Superior temporal gyrus (tissue), 1 donor: ENCODE measurements around the gene BORCS5.

ENCODE experiments used
- DNase-seq: peaks from one replicate; pipeline ENCODE4 v3.0.0-alpha.2; 2016; ENCODE audit errors: extremely low spot score

BORCS5 gene

DNA sequence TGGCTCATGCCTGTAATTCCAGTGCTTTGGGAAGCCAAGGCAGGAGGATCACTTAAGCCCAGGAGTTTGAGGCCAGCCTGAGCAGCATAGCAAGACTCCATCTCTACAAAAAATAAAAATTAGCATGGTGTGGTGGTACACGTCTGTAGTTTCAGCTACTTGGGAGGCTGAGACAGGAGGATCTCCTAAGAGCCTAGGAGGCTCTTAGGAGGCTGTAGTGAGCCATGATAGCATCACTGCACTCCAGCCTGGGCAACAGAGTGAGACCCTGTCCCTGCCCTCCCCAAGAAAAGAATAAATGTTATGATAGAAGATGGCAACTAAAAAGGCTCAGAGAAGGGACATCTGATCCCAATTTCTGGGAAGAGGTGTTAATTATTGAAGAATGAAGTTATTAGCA, 3.6 kb upstream of the BORCS5 start:
- no peak for DNase-seq

DNA sequence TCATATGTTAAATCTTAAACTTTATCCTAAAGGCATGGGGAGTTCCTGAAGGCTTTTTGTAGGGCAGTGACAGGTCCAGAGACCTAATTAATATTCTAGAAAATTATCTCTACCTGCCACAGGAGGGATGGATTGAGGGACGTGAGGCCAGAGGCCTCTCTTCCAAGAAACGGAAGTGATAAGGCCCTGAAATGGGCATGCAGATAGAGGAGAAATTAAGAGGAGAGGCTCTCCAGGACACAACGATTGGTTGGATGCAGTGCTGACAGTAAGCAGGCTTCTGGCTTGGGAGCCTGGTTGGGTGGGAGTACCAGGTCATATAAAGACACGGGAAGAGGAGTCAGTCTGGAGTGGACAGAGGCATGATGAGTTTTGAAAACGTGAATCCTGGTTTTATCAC, 3.1 kb upstream of the BORCS5 start:
- no peak for DNase-seq

DNA sequence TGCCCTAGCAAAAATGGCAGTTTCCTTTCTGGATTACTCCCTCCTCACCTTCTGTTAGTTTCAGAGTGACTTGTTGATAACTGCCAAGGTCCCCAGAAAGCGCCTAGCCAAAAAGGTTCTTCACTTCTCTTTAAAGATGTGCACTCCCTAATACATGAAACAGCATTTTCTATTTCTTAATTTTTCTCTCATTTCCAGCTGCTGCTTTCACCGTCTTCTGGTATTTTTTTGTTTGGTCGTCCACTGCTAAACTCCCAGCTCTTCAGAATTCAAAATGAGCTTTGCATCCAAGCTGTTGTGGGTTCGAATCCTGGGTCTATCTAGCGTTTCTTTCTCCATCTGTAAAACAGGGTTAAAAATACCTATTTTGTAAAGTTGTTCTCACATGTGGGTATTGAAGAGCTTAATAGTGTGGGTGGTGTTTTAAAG, 397 bp upstream of the BORCS5 start:
- no peak for DNase-seq

DNA sequence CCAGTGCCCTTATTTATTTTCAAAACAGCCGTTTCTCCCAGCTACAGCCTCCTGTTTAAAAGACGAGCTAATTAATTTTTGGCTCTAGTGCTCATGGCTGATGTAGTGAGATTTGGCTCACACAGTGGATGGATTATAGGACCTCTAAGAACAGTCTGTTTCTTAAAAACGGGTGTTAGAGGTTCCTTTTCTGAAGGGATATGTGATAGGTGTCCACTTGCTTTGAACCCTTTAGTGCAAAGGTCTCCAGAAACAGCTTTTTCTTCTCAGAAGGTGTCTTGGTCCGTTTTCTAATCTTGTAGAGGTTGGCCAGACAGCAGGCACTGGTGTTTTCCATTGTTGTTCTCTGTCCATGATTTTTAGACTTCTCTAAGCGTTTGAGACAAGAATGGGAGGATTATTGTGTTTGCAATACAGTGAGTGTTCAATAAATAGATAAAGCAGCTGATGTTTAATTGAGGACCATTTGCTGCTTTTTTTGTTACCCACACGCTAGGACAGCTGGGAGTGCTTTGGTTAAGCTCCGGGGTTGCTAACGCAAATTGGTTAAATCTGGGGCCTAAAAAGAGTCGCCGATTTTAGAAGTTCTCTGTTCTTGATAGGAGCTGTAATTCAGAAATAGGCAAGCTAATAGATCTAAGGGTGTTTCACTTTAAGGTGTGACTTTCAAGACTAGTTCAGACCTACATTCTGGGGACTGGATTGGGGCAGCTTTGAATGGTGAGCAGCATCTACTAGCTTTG, 1.0 kb downstream of the BORCS5 start:
- DNase-seq: peak; percentile 82

DNA sequence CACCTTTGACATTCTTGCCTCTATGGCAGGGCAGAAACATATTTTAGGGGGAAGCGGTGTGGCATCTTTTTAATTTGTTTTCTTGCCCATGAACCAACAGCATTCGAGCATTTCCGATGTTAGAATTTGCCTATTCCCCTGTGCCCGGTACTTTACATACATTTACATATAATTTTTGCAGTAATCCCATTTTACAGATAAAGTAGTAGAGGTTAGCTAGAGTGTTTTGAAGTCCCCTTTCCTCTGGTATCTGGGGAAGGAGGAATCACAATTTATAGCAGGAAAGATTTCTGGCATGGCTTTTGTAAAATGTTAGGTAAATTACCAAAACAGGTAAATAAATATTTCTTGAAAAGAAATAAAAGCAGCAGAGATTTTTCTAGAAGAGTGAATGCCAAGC, 1.6 kb downstream of the BORCS5 start:
- DNase-seq: no peak

DNA sequence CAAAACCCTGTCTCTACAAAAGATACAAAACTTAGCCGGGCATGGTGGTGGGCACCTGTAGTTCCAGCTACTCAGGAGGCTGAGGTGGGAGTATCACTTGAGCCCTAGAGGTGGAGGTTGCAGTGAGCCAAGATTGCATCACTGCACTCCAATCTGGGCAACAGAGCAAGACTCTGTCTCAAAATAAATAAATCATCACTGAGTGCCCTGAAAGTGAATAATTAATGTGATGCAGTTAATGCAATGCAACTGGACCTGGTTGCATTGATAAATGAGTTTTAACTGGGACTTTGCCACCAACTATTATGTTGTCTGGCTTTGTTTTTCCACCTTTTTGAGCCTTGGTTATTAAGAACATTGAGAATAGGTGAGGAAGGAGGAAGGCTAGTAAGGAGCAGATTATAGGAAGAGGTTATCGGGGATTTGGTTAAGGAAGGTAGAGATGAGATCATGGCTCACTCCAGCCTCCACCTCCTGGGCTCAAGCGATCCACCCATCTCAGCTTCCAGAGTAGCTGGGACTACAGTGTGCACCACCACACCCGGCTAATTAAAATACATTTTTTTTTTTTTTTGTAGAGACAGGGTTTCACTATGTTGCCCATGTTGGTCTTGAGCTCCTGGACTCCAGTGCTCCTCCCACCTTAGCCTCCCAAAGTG, 8.0 kb downstream of the BORCS5 start:
- no peak for DNase-seq

DNA sequence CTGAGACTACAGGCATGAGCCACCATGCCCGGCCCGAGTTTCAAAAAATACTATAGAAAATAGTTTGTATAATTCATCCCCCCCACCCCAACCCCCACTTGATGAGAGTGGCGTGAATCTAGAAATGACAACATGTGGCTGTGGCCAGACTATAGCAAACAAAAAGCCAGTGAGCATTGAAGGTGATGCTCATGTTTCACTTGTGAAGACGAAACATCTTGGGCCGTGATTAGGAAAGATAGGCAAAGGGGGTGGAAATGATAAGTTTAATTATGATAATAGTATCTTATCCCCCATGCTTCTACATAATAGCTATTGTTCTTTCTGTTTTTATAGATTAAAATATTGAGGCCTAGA, 8.5 kb downstream of the BORCS5 start:
- no peak for DNase-seq

DNA sequence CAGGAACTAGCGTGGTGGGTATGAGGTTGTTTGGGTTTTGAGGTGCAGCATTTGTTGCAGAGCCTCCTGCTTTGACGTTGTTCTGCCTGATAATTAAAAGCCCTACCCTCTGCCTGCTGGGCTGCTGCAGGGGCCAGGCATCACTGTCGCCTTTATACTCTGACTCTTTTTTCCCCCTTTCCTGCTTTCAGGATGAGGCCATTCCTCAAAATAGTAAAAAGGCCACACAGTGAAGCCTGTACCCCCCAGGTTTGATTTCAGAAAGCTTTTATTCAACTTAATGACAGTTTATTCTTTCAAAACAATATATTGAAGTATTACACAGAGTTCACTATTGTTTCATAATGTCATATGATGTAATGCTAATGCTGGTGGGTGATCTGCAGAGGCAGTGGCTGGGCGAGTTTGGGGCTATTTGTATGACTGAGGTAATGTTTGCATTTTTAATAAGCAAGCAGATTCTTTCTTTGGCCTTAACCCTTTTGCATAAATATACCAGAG, 9.1 kb downstream of the BORCS5 start:
- peak; percentile 87 for DNase-seq

DNA sequence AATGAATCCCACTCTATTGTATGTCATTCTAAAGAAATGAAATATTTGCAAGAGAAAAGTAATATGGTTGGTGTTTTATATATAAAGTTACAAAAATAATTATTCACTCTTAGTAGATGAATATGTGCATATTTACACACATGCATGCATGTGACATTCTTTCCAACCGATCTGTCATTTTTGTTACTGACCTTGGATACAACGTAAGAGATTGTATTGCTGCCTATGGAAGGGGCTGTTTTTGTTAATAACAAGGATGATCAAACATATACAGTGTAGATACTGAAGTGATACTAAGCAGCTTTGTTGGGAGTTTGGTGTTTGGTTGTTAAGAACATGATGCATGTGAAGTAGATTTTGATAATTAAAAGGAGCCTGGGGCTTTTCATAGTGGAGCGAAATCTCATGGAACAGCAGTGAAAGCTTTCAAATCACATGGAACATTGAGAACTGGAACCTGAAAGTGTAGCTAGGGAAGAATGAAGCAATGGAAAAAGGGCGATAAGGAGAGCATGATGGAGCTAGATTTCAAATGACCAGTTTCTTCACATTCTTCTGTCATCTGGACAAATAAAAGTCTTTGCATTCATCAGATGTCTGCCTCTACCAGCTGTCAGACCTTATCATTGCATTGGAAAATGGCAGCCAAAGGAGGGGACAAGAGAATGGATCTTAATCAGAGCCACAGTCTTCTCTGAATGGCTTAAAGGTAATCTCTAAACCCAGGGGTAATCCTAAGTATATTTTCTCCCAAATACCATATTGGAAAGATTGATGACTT, 10.0 kb downstream of the BORCS5 start:
- peak; percentile 81 for DNase-seq

DNA sequence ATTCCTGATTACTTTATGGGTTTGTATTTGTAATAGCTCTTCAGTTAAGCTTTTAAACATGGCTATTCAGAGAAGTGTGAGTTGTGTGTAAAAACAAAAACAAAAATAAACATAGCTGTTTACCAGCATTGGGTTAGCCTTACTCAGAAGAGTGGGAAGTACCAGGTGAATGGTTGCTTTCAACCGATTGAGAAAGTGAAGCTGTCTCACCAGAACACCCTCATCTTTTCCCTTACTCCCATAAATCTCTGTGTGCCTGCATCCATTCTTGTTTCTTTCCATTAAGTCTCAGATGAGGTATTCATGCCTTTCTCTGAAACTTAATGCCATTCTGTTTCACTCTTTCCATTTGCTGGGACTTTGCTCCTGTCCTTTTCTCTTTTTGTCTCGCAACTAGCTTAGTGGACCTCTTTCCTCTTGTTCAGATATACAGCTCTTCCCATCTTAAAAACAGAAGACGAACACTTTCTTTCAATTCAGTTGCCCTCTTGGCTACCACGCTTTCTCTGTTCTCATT, 10.7 kb downstream of the BORCS5 start:
- DNase-seq: peak; percentile 66

DNA sequence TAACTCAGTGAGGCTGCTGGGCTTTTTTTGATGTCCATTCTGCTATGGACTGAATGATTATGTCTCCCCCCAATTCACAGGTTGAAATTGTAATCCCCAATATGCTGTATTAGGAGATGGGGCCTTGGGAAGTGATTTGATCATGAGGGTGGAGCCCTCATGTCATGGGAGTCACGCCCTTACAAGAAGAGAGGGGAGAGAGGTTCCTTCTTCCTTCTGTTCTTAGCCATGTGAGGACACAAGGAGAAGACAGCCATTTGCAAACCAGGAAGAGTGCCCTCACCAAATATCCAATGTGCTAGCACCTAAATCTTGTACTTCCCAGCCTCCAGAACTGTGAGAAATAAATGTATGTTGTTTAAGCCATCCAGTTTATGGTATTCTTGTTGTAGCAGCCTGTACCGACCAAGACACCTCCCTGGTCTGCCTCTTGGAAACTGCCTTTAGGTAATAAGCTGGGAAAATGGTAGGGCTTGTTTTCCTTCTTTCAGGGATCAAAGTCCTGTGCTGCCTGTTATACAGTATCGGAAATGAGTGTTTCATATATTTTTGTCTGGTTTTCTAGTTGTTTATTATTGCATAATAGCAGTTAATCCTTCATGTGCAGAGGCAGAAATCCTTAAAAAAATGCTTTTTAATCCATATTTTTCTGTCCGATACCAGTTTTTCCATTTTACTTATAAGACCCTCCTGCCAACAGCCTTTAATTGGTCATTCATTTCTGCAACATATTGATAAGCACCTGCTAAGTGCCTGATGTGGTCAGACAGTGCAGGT, 16.3 kb downstream of the BORCS5 start:
- peak; percentile 13 for DNase-seq

DNA sequence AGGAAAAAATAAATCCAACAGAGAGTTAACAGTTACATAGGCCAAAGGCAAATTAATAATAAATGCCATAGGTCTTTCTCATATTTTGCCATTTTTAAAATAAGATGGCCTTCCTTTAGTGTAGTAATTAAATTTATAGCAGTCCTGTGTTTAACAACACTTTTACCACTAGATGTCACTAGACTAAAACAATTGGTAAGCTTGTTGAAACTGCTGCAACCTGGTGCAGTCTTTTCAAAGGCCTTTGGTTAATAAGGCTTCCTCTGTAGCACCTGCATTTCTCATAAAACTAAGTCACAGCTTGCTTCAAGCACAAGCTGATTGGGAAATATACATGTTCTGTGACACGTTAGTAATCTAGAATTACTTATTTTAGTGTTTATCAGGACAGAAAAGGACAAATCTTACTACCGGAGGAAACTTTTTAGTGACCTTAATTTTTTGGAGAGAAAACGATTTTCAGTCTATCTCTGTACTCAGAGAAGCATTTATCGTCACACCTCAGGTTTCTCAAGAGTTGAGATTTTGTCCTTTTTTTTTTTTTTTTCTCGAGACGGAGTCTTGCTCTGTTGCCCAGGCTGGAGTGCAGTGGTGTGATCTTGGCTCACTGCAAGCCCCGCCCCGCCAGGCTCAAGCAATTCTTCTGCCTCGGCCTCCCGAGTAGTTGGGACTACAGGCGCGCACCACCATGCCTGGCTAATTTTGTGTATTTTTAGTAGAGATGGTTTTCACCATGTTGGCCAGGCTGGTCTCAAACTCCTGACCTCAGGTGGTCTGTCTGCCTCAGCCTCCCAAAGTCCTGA, 20.0 kb downstream of the BORCS5 start:
- DNase-seq: peak; percentile 95

DNA sequence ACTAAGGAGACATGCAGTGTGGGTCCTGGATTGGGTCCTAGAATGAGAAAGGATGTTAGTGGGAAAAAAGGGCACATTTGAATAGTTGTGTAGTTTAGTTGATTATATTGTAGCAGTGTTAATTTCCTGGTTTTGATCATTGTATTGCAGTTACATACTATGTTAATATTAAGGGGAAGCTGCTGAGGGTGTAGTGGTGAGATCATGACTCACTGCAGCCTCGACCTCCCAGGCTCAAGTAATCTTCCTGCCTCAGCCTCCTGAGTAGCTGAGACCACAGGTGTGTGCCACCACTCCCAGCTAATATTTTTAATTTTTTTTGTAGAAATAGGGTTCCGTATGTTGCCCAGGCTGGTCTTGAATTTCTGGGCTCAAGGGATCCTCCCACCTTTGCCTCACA, 21.7 kb downstream of the BORCS5 start:
- DNase-seq: peak; percentile 13

DNA sequence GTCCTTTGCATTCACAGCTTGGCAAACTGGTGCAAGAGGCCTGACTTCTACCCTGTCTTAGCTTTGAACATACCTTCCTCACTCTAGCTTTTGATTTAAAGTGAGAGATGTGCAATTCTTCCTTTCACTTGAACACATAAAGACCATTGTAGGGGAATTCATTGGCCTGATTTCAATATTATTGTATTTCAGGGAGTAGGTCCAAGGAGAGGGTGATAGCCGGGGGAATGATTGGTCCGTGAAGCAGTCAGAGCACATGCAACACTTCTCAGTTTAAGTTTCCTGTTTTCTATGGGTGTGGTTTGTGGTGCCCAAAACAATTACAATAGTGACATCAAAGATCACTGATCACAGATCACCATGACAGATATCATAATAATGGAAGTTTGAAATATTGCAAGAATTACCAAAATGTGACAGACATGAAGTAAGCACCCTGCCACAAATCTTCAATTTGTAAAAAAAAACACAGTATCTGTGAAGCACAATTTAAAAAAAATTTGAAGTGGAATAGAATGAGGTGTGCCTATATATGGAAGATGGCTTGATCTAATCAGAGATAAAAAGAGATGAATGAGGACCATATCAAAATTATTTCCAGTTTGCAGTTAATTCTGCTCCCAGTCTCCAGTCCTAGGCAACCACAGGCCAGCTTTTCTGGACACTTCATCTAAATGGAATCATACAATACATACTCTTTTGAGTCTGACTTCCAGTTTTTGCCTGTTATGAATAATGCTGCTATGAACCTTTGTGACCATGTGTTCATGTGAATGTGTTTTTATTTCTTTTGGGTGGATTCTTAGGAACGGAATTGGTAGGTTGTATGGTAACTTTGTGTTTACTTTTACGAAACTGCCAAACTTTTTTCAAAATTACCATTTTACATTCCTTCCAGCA, 23.2 kb downstream of the BORCS5 start:
- DNase-seq: peak; percentile 47

DNA sequence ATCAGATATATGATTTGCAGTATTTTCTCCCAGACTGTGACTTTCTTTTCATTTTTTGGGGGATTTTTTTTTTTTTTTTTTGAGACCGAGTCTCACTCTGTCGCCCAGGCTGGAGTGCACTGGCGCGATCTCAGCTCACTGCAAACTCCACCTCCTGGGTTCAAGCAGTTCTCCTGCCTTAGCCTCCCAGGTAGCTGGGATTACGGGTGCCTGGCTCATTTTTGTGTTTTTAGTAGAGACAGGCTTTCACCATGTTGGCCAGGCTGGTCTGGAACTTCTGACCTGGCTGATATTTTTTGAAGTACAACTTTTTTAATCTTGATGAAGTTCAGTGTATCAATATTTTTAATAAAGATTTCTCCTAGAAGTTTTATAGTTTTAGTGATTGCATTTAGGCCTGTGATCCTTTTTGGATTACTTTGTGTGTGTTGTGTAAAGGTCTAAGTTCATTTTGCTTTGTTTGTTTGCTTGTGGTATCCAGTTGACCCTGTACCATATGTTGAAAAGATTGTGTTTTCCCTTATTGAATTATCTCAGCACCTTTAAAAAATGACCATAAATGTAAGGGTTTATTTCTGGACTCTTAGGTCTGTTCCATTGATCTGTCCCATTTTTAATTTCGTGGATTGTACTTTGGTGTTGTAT, 24.2 kb downstream of the BORCS5 start:
- DNase-seq: peak; percentile 7

DNA sequence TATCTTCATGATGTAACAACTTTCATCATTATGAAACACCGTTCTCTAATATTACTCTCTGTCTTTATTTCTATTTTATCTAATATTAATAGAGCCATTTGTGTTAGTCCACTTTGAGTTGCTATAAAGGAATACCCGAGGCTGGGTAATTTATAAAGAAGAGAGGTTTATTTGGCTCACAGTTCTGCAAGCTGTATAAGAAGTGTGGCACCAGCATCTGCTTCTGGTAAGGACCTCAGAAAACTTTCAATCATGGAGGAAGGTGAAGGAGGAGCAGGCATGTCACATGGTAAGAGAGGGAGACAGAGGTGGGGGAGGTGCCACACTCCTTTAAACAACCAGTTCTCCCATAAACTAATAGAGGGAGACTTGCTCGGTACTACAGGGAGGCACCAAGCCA, 25.1 kb downstream of the BORCS5 start:
- DNase-seq: peak; percentile 4

DNA sequence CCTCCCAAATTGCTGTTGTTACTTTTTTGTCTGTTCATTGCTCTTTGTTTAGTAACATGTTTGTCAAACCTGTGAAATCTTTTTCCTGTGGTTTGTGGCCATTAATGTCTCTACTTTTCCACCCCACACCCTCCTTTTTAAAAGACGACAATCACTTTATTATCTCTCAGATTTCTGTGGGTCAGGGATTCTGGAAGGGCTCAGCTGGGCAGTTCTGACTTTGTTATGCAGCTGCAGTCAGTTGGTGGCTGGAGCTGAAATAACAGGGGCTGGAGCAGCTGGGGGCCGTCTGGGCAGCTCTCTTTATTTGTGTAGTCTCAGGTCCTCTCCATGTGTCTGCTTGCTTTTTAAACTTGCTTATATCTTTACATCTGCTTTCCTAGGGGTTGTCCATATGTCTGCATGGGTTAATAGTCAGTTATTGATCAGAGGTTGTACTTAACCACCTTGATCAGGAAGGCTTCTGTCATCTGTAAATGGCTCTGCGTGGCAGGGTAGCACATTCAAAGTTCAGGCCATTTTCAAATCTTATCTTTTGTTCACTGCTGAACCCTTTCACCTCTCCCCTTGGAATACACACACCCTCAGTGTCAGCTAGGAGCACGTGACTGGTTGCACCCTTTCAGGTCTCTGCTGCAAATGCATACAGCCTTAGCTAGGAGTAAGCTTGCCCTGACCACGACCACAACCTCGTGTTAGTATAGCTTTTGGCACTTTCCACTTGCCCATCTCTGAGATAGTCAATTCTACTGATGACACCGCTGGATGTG, 27.9 kb downstream of the BORCS5 start:
- peak; percentile 64 for DNase-seq

DNA sequence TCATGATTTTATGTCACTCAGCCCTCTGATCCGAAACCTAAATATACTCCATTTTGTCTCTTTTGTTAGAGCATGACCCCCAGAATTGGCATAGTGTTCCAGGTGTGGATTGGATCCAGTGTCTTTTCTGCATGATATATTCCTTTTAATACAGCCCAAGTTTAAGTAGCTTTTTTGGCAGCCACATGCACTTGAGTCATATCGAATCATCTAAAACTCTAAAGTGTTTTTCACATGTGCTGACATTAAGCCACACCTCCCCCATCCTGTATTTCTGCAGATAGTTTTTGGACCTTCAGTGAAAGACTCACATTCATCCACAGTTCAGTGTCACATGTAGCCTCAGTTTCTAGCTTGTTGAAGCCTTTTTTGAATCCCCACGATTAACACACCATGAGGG, 30.6 kb downstream of the BORCS5 start:
- peak; percentile 17 for DNase-seq
